ENCODE data around the gene CADM1. TPM values are rescaled to one million over a fixed set of nuclear protein-coding genes. Genes with fewer than 3 reads are reported as not detected.

The CADM1 gene
- total RNA-seq, 4 donors from 2014 or later: 1.2 to 2.5 (median 2.2) TPM

GRCh38 chr11:115201111-115201792 is 303.0 kb downstream of the CADM1 start:
- Histone ChIP-seq H3K4me1 (peaks cover 3 to 12% of the 10 kb centered on the region in 2 donors), H3K4me3 (no peak overlapping the region), H3K27ac (no peak overlapping the region), H3K36me3 (no peaks in the 10 kb centered on the region), H3K27me3 (no peaks in the 10 kb centered on the region), H3K9me3 (no peaks in the 10 kb centered on the region)
- ATAC-seq (no peak), DNase-seq (no peak)
- in situ Hi-C loops (cut with MboI; ENCODE audit: low sequenced_read_pairs in 4 of 4): no loop called here
- TF ChIP-seq POLR2A (IDR thresholded peaks at IDR 0.05) (no peak), CTCF (IDR thresholded peaks at IDR 0.05 in 4 of 5, conservative IDR thresholded peaks at IDR 0.05 in 1 of 5) (no peak)
- intact Hi-C loops (cut with DNase I; ENCODE audit: low total_unique reads): no loop called here

GRCh38 chr11:115199481-115200069 is 304.6 kb downstream of the CADM1 start:
- TF ChIP-seq POLR2A (IDR thresholded peaks at IDR 0.05) (no peak), CTCF (IDR thresholded peaks at IDR 0.05 in 4 of 5, conservative IDR thresholded peaks at IDR 0.05 in 1 of 5) (no peak)
- DNase-seq (no peak), ATAC-seq (no peak)
- no peaks in the 10 kb centered on the region for H3K27me3 ChIP-seq
- H3K9me3 ChIP-seq: no peaks in the 10 kb centered on the region
- H3K4me1 ChIP-seq: peaks cover 3 to 12% of the 10 kb centered on the region in 2 donors
- intact Hi-C loops (cut with DNase I; ENCODE audit: low total_unique reads): no loop called here
- in situ Hi-C loops (cut with MboI; ENCODE audit: low sequenced_read_pairs in 4 of 4): no loop called here
- no peaks in the 10 kb centered on the region for H3K36me3 ChIP-seq
- H3K4me3 ChIP-seq: no peak overlapping the region
- no peak overlapping the region for H3K27ac ChIP-seq

DNA sequence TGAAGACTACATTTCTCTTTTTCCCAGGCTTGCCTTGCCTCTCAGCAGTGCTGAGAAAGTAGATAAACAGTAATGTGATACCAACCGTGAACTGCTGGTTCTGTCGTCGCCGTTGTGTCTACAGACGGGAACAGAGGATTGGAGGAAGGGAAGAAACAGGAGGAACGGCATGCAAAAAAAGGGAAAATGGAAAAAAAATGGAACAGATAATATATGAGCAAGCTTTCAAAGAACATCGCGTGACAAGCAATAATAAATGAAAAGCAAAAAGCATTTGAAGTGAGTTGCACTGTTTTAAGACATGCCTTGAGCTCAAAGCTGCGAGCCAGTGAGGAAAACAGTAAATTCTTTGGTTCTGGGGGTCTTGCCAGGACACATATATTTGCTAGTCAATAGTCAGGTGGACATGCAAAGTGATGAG is 305.9 kb downstream of the CADM1 start:
- Histone ChIP-seq H3K9me3 (no peaks in the 10 kb centered on the region), H3K4me3 (no peak overlapping the region), H3K27ac (peak overlapping the region in 1 of 4 donors; percentile 7), H3K4me1 (peaks cover 3 to 12% of the 10 kb centered on the region in 2 donors), H3K36me3 (no peaks in the 10 kb centered on the region), H3K27me3 (no peaks in the 10 kb centered on the region)
- no peak for DNase-seq
- in situ Hi-C loops (cut with MboI; ENCODE audit: low sequenced_read_pairs in 4 of 4) (no loop called here), intact Hi-C loops (cut with DNase I; ENCODE audit: low total_unique reads) (no loop called here)
- peak; percentile 85 to 91 for ATAC-seq
- TF ChIP-seq CTCF (IDR thresholded peaks at IDR 0.05 in 4 of 5, conservative IDR thresholded peaks at IDR 0.05 in 1 of 5) (no peak), POLR2A (IDR thresholded peaks at IDR 0.05) (no peak)

- Histone ChIP-seq H3K4me3 (no peak overlapping the region), H3K36me3 (no peaks in the 10 kb centered on the region), H3K9me3 (no peaks in the 10 kb centered on the region), H3K27me3 (no peaks in the 10 kb centered on the region), H3K4me1 (peaks cover 3 to 12% of the 10 kb centered on the region in 2 donors), H3K27ac (no peak overlapping the region)
- TF ChIP-seq CTCF (IDR thresholded peaks at IDR 0.05 in 4 of 5, conservative IDR thresholded peaks at IDR 0.05 in 1 of 5): no peak
- no peak for TF ChIP-seq POLR2A (IDR thresholded peaks at IDR 0.05)
- no peak for DNase-seq
- no peak for ATAC-seq
- in situ Hi-C loops (cut with MboI; ENCODE audit: low sequenced_read_pairs in 4 of 4): no loop called here
- intact Hi-C loops (cut with DNase I; ENCODE audit: low total_unique reads): no loop called here
Measured at GRCh38 chr11:115197433-115197832, 306.8 kb downstream of the CADM1 start.

Measured in gastrocnemius medialis (tissue), 4 donors.